Activated B cell treated with CpG ODN at 0.5 μM for 24 hours (primary cell): ENCODE results near the gene VPS37B. TPM values are rescaled to one million over a fixed set of nuclear protein-coding genes. Genes with fewer than 3 reads are reported as not detected.
"Not testable (repeated sequence)": the region's sequence is repeated elsewhere in the genome, so short reads cannot be mapped to it uniquely, and the experiment has no call there.

ENCODE experiments used
- ATAC-seq: fragments of 200-7000 bp; cut with Tn5 transposase; one replicate; pipeline ENCODE4 v1.10.0; 2021; ENCODE audit warnings: low read depth, mild to moderate bottlenecking, moderate library complexity
- CTCF ChIA-PET: fragments of 350-600 bp; sonication (Branson Sonifier 250); formaldehyde crosslinking; loops from one replicate; lab custom pipeline; 2021; ENCODE audit warnings: antibody characterized with exemption; lab: Charles Lee
- POLR2A ChIA-PET: fragments of 350-600 bp; sonication (Branson Sonifier 250); formaldehyde crosslinking; loops from one replicate; lab custom pipeline; 2021; ENCODE audit warnings: antibody characterized with exemption; lab: Charles Lee
- DNase-seq: peaks from one replicate; pipeline ENCODE4 v3.0.0; 2022
- H3K27ac Mint-ChIP-seq: one replicate; pipeline ENCODE4 v1.8.0; 2020; ENCODE audit warnings: mixed read lengths
- H3K27me3 Mint-ChIP-seq: one replicate; pipeline ENCODE4 v1.8.0; 2021; ENCODE audit warnings: mixed read lengths
- H3K36me3 Mint-ChIP-seq: one replicate; pipeline ENCODE4 v1.8.0; 2021; ENCODE audit warnings: low read depth, mixed read lengths
- H3K4me1 Mint-ChIP-seq: one replicate; pipeline ENCODE4 v1.8.0; 2021; ENCODE audit warnings: mixed read lengths
- H3K4me3 Mint-ChIP-seq: one replicate; pipeline ENCODE4 v1.8.0; 2020; ENCODE audit warnings: mild to moderate bottlenecking, mixed read lengths
- H3K9me3 Mint-ChIP-seq: one replicate; pipeline ENCODE4 v1.8.0; 2020; ENCODE audit warnings: mixed read lengths
- intact Hi-C: fragments of 100-400 bp; cut with micrococcal nuclease; formaldehyde crosslinking; loops from one replicate; pipeline ENCODE4 v1.15.1; 2024
- total RNA-seq: library from RNA; stranded (reverse); gene quantifications from 2 replicates; pipeline ENCODE4 v1.2.3, GENCODE V29; 2022
- TF ChIP-seq, protein P1 (sequence below): fragments of 200-600 bp; IDR thresholded peaks from one replicate; pipeline ENCODE4 v1.8.0; 2022; ENCODE audit warnings: antibody characterized with exemption, mild to moderate bottlenecking

VPS37B gene
- total RNA-seq, 1 donor from 2014 or later = 54.1 TPM

DNA sequence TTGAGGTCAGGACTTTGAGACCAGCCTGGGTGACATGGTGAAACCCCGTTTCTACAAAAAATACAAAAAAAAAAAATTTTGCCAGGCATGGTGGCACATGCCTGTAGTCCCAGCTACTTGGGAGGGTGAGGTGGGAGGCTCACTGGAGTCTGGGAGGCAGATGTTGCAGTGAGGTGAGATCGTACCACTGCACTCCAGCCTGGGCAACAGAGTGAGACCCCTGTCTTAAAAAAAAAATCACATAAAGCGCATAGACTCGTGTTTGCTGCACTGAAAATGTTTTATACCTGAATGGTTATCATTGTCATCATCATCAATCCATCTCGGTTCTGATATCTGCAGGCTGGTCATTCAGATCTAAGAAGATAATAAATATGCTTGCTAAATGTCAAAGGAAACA is 24.8 kb upstream of the VPS37B start:
- POLR2A ChIA-PET = interaction anchor here (0.6 to 1.4 kb wide), 2 partner anchors 22 to 27 kb away, joined by 3 to 12 read pairs; no protein-coding TSS in a partner anchor
- CTCF ChIA-PET = no interaction called here
- Mint-ChIP-seq H3K27ac (no peak overlapping the region), H3K4me1 (peaks cover 10% of the 10 kb centered on the region), H3K27me3 (no peaks in the 10 kb centered on the region), H3K36me3 (no peaks in the 10 kb centered on the region), H3K9me3 (no peaks in the 10 kb centered on the region), H3K4me3 (no peak overlapping the region)
- TF ChIP-seq, protein P1, sequence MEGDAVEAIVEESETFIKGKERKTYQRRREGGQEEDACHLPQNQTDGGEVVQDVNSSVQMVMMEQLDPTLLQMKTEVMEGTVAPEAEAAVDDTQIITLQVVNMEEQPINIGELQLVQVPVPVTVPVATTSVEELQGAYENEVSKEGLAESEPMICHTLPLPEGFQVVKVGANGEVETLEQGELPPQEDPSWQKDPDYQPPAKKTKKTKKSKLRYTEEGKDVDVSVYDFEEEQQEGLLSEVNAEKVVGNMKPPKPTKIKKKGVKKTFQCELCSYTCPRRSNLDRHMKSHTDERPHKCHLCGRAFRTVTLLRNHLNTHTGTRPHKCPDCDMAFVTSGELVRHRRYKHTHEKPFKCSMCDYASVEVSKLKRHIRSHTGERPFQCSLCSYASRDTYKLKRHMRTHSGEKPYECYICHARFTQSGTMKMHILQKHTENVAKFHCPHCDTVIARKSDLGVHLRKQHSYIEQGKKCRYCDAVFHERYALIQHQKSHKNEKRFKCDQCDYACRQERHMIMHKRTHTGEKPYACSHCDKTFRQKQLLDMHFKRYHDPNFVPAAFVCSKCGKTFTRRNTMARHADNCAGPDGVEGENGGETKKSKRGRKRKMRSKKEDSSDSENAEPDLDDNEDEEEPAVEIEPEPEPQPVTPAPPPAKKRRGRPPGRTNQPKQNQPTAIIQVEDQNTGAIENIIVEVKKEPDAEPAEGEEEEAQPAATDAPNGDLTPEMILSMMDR = no peak
- intact Hi-C loops = no loop called here
- no peak for ATAC-seq
- no peak for DNase-seq

DNA sequence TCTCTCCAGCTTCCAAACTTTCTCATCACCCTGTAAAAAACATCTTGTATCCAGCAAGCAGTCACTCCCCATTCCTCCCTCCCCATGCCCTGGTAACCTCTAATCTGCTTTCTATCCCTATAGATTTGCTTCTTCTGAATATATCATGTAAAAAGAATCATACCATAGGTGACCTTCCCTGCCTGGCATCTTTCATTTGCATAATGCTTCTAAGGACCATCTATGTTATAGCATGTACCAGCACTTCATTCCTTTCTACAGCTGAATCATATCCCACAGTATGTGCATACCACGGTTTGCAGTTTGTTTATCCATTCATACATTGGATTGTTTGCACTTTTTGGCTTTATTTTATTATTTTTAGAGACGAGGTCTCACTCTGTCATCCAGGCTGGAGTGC is 22.9 kb upstream of the VPS37B start:
- Mint-ChIP-seq H3K27ac (no peak overlapping the region), H3K4me1 (peaks cover 10% of the 10 kb centered on the region), H3K9me3 (no peaks in the 10 kb centered on the region), H3K27me3 (no peaks in the 10 kb centered on the region), H3K4me3 (no peak overlapping the region), H3K36me3 (no peaks in the 10 kb centered on the region)
- CTCF ChIA-PET = no interaction called here
- intact Hi-C loops = loop anchor here (2.0 kb wide), 1 partner anchor 16 kb away; no protein-coding TSS in a partner anchor
- DNase-seq (no peak), ATAC-seq (no peak)
- TF ChIP-seq, protein P1 = no peak
- POLR2A ChIA-PET = no interaction called here

DNA sequence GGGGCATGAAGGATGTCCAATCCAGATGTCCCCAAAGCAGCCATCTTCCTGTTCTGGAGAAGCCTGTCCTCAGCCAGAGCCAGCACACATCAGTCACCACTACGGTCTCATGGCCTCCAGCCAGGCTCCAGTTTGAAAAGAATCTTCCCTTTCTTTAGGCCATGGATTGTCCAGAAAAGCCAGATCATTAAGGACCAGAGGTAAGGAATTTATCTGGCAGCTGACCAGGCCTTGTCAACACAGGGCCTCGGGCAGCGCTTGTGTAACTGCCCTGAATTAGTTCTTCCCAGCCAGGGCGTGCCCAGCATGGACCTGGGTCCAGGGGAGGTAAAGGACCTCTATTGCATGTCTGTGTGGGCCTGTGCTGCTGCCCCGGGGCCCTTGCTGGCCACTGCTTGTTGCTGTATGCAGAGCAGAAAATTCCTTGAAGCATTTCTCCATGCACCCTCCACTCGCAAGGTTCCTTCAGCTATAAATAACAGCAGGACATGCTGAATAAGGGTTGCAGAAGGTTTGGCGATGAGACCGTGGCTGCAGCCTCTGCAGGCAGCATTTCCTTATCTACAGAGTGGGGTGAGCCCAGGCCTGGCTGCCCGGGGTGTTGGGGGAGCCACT is 21.7 kb upstream of the VPS37B start:
- TF ChIP-seq, protein P1 = no peak
- ATAC-seq (no peak), DNase-seq (no peak)
- peaks cover 10% of the 10 kb centered on the region for H3K4me1 Mint-ChIP-seq
- H3K36me3 Mint-ChIP-seq = no peaks in the 10 kb centered on the region
- H3K27ac Mint-ChIP-seq = no peak overlapping the region
- POLR2A ChIA-PET = interaction anchor here (0.6 kb wide), 2 partner anchors 112 to 660 kb away, joined by 5 read pairs; no protein-coding TSS in a partner anchor
- H3K4me3 Mint-ChIP-seq = no peak overlapping the region
- CTCF ChIA-PET = no interaction called here
- no peaks in the 10 kb centered on the region for H3K27me3 Mint-ChIP-seq
- no peaks in the 10 kb centered on the region for H3K9me3 Mint-ChIP-seq
- intact Hi-C loops = loop anchor here (2.0 kb wide), 1 partner anchor 15 kb away; no protein-coding TSS in a partner anchor

DNA sequence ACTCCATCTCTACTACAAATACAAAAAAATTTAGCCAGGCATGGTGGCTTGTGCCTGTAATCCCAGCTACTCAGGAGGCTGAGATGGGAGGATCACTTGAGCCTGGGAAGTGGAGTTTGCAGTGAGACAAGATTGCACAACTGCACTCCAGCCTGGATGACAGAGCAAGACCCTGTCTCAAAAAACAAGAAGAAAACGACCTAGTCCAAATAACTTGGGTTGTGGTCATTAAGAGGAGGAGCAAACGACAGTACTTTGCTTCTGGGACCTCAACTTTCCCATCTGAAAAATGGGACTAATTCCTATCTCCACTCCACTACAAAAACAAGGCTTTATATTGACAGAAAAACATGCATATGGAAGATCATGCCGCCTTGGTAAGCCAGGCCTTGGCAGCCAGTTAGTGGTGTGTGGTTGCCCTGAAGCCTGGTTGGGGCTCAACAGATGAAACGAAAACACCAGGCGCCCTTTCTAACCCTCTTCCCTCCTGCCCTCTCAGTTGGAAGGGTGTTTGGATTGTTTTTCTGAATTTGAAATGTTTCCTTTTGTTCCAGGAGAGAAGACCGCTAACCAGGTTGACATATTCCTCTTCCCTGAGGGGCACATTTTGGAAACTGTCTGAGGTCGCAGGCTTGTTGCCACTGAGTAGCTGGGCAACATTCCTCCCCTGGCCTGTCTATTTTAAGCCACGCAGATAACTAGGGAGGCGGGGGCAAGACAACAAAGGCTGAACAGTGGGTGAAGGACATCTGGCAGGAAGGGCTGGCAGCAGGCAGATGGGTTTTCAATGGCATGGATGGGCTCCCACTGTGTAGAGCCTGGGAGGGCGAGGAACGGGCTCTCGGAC is 13.7 kb upstream of the VPS37B start:
- Mint-ChIP-seq H3K4me1 (no peaks in the 10 kb centered on the region), H3K9me3 (no peaks in the 10 kb centered on the region), H3K4me3 (no peak overlapping the region), H3K27ac (no peak overlapping the region), H3K36me3 (no peaks in the 10 kb centered on the region), H3K27me3 (no peaks in the 10 kb centered on the region)
- ChIA-PET POLR2A (interaction anchor here (0.8 kb wide), 3 partner anchors 12 to 50 kb away, joined by 3 to 8 read pairs (median 3); no protein-coding TSS in a partner anchor), CTCF (no interaction called here)
- intact Hi-C loops = no loop called here
- TF ChIP-seq, protein P1 = no peak
- ATAC-seq = no peak
- no peak for DNase-seq

DNA sequence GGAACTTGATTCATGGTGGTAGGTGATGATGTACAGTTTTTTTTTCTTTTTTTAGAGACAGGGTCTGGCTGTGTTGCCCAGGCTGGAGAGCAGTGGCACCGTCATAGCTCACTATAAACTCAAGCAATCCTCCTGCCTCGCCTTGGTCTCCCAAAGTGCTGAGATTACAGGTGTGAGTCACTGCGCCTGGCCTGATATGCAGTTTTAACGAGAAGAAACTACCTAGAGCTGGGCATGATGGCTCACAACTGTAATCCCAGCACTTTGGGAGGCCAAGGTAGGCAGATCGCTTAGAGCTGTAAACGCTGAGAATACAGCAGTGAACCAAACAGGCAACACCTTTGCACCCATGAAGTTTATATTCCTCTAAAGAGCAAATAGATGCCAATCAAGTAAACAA is 13.0 kb upstream of the VPS37B start:
- ChIA-PET CTCF (interaction anchor here (0.7 kb wide), 1 partner anchor 10 kb away, joined by 3 read pairs; no protein-coding TSS in a partner anchor), POLR2A (interaction anchor here (0.8 kb wide), 3 partner anchors 11 to 49 kb away, joined by 3 to 8 read pairs (median 3); no protein-coding TSS in a partner anchor)
- H3K27ac Mint-ChIP-seq = no peak overlapping the region
- H3K4me1 Mint-ChIP-seq = peaks cover under 1% of the 10 kb centered on the region
- TF ChIP-seq, protein P1 = no peak
- H3K36me3 Mint-ChIP-seq = no peaks in the 10 kb centered on the region
- no peaks in the 10 kb centered on the region for H3K9me3 Mint-ChIP-seq
- no peak overlapping the region for H3K4me3 Mint-ChIP-seq
- intact Hi-C loops = no loop called here
- ATAC-seq = no peak
- DNase-seq = no peak
- no peaks in the 10 kb centered on the region for H3K27me3 Mint-ChIP-seq

DNA sequence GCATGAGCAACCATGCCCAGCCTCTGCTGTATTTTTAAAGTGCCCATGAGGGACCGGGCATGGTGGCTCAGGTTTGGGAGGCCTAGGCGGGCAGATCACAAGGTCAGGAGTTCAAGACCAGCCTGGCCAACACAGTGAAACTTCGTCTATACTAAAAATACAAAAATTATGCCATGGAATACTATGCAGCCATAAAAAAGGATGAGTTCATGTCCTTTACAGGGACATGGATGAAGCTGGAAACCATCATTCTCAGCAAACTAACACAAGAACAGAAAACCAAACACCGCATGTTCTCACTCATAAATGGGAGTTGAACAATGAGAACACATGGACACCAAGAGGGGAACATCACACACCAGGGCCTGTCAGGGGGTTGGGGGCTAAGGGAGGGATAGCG is 9.3 kb upstream of the VPS37B start:
- H3K36me3 Mint-ChIP-seq, H3K9me3 Mint-ChIP-seq, CTCF ChIA-PET, H3K27me3 Mint-ChIP-seq, intact Hi-C loops, H3K27ac Mint-ChIP-seq, DNase-seq, H3K4me3 Mint-ChIP-seq, ATAC-seq: not testable (repeated sequence)
- POLR2A ChIA-PET = interaction anchor here (0.7 kb wide), 1 partner anchor 30 kb away, joined by 10 read pairs; no protein-coding TSS in a partner anchor
- peaks cover 31% of the 10 kb centered on the region for H3K4me1 Mint-ChIP-seq
